OCI-LY1 (cell line): ENCODE data around the gene CYTH2.

ENCODE experiments used
- CTCF ChIP-seq: fragments of 200-600 bp; sonication (generic), shearing (Covaris generic); IDR thresholded peaks from 2 replicates; pipeline ENCODE4 v1.5.1; 2017; ENCODE audit warnings: mild to moderate bottlenecking, antibody characterized with exemption, low read length, moderate library complexity, mixed read lengths
- EZH2 ChIP-seq: fragments of 200-600 bp; sonication (generic), shearing (Covaris generic); IDR thresholded peaks from 2 replicates; pipeline ENCODE4 v1.8.0; 2017; ENCODE audit warnings: borderline replicate concordance, mixed run types, mild to moderate bottlenecking, antibody characterized with exemption, low read length, moderate library complexity, mixed read lengths

DNA sequence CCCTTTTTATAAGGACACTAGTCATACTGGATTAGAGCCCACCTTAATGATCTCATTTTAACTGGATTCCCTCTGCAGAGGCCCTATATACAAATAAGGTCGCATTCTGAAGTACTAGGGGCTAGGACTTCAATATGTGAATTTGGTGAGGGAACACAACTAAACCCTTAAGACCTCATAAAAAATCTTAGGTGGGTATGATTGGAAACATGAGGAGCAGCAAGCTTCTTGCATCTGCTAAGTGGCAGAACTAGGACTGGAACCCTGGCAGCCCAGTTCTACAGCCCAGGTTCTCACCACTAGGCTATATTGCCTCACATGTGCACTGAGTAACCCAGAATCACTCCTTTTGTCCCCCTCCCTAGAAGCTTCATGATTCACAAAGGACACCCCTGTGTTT lies 40.5 kb upstream of the CYTH2 start:
- no peak for TF ChIP-seq CTCF
- TF ChIP-seq EZH2, result no peak
